ENCODE measurements around the gene FEN1.

Gene FEN1

GRCh38 chr11:61797263-61797944 lies 4.7 kb downstream of the FEN1 start:
- 83 to 87% methylated on average over 2 of the region's 3 CpGs for WGBS, 2 experiments (ENCODE audit: insufficient coverage in 2 of 2)
- H3K36me3 ChIP-seq (ENCODE audit: control insufficient read depth, insufficient read depth, low read length) = peaks cover 68% of the 10 kb centered on the region

GRCh38 chr11:61799665-61800284 lies 7.1 kb downstream of the FEN1 start:
- Histone ChIP-seq H3K27ac (ENCODE audit: low read depth, low read length, severe bottlenecking) (no peak overlapping the region), H3K36me3 (ENCODE audit: control insufficient read depth, insufficient read depth, low read length) (peaks cover 85% of the 10 kb centered on the region), H3K4me1 (ENCODE audit: control insufficient read depth, insufficient read depth, low read length, poor library complexity, severe bottlenecking) (peaks cover 8% of the 10 kb centered on the region), H3K4me3 (ENCODE audit: extremely low read depth, insufficient read depth, low read length, poor library complexity, severe bottlenecking) (no peak overlapping the region), H3K9me3 (ENCODE audit: control insufficient read depth, low read length) (no peaks in the 10 kb centered on the region)
- WGBS, 2 experiments (ENCODE audit: insufficient coverage in 2 of 2) = 92 to 100% methylated on average over 1 to 2 of the region's 2 CpGs

More at GRCh38 chr11:61797263-61797944, 4.7 kb downstream of the FEN1 start:
- Histone ChIP-seq H3K4me1 (ENCODE audit: control insufficient read depth, insufficient read depth, low read length, poor library complexity, severe bottlenecking) (peaks cover 3% of the 10 kb centered on the region), H3K9me3 (ENCODE audit: control insufficient read depth, low read length) (no peaks in the 10 kb centered on the region), H3K4me3 (ENCODE audit: extremely low read depth, insufficient read depth, low read length, poor library complexity, severe bottlenecking) (no peak overlapping the region), H3K27ac (ENCODE audit: low read depth, low read length, severe bottlenecking) (peak overlapping the region; percentile 41)

DNA sequence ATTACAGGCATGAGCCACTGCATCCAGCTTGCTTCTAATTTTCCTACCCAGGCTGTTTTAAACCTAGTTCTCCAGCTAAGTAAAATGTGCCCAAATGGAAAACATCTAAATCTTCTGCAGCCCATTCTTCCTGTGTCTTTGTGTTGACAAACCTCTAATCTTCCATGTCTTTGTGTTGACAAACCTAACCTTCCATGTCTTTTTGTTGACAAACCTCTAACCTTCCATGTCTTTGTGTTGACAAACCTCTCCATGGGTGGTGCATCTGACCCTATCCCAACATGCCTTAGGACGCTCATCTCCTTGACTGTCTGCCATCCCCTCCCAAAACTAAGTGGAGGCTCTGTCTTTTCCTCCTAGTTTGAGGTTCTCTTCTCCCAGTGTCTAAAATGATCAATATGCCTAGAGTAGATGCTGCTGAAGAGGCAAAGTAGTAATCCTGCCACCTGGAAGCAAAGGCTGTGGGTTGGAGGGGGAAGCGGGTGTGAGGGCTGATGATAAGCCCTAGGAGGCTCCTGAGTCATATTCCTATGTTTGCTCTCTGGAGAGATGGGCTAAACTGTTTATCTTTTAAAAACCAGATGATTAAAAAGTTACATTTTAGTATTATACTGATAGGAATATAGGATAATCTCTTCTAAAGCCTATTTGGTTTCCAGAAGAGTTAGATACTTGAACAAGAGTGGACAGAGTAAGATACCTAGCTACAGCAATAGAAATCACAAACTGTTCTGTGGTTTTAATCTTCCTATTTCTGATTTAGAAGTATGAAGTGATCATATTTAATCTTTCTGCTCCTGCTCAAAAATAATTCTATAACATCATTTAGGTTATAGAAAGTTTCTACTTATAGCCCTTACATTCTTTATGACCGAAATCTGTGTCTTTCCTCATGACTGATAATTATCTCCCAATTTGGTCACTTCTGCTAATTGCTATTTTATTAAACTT lies 7.9 kb downstream of the FEN1 start:
- Histone ChIP-seq H3K36me3 (ENCODE audit: control insufficient read depth, insufficient read depth, low read length) (peaks cover 87% of the 10 kb centered on the region), H3K27ac (ENCODE audit: low read depth, low read length, severe bottlenecking) (no peak overlapping the region), H3K4me3 (ENCODE audit: extremely low read depth, insufficient read depth, low read length, poor library complexity, severe bottlenecking) (no peak overlapping the region), H3K4me1 (ENCODE audit: control insufficient read depth, insufficient read depth, low read length, poor library complexity, severe bottlenecking) (peaks cover 8% of the 10 kb centered on the region), H3K9me3 (ENCODE audit: control insufficient read depth, low read length) (no peaks in the 10 kb centered on the region)
- WGBS, 2 experiments (ENCODE audit: insufficient coverage in 2 of 2) = 88 to 100% methylated on average over 1 to 2 of the region's 3 CpGs

DNA sequence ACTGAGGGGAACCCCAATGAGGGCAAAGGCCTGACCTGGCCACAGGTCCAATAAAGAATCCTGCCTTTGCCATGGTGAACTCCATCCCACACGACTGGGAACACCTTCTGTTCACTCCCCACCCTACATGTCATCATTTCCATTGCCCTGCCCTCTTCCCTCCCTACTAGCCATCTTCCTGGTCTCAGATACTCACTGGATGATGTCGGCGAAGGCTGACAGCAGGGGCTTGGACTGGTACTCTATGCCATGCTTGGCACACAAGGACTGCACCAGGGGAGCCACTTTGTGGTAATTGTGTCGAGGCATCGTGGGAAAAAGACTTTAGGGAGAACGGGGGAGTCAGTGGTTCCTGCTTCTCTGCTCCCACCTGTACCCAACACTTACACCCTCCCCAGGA lies 9.9 kb downstream of the FEN1 start:
- Histone ChIP-seq H3K4me1 (ENCODE audit: control insufficient read depth, insufficient read depth, low read length, poor library complexity, severe bottlenecking) (peaks cover 8% of the 10 kb centered on the region), H3K9me3 (ENCODE audit: control insufficient read depth, low read length) (no peaks in the 10 kb centered on the region), H3K27ac (ENCODE audit: low read depth, low read length, severe bottlenecking) (no peak overlapping the region), H3K4me3 (ENCODE audit: extremely low read depth, insufficient read depth, low read length, poor library complexity, severe bottlenecking) (no peak overlapping the region), H3K36me3 (ENCODE audit: control insufficient read depth, insufficient read depth, low read length) (peaks cover 93% of the 10 kb centered on the region)
- WGBS, 2 experiments (ENCODE audit: insufficient coverage in 2 of 2) = 83 to 98% methylated on average over 1 to 5 of the region's 6 CpGs

DNA sequence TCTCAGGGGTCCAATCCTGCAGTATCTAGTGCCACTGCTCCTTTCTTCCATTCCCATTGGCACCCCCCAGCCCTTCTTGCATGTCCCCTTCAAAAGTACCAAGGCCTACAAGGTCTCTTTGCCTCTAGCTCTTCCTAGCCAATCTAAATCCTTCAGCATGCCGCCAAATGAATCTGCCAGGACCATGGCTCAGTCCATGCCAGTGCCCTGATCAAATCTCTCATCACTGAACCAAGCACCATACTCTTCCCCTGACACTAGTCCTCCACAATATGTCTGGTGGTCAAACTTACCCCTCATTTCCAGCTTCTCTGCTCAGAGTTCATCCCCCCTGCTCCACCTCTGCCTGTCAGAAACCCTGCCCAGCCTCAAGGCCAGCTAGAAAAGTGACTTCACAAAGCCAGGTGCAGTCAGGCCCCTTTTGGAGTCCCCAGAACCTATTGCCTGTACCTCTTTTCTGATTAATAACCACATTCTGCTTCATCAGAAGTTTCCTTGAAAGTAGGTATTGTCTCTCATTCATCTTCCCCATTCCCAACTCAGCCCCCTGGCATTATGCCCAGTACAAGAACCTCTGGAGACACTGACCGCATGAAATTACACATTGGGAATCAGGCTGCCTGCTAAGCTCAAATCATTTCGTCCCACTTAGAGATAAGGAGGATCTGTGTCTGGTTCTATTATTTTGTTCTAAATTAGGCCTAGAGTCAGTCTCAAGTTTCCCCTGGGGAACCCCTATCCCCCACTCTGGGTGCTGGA lies 11.4 kb downstream of the FEN1 start:
- WGBS, 2 experiments (ENCODE audit: insufficient coverage in 2 of 2) = 83 to 100% methylated on average over 1 to 3 of the region's 3 CpGs
- no peak overlapping the region for H3K4me3 ChIP-seq (ENCODE audit: extremely low read depth, insufficient read depth, low read length, poor library complexity, severe bottlenecking)
- H3K9me3 ChIP-seq (ENCODE audit: control insufficient read depth, low read length) = no peaks in the 10 kb centered on the region
- peaks cover 8% of the 10 kb centered on the region for H3K4me1 ChIP-seq (ENCODE audit: control insufficient read depth, insufficient read depth, low read length, poor library complexity, severe bottlenecking)
- no peak overlapping the region for H3K27ac ChIP-seq (ENCODE audit: low read depth, low read length, severe bottlenecking)
- H3K36me3 ChIP-seq (ENCODE audit: control insufficient read depth, insufficient read depth, low read length) = peaks cover 97% of the 10 kb centered on the region

DNA sequence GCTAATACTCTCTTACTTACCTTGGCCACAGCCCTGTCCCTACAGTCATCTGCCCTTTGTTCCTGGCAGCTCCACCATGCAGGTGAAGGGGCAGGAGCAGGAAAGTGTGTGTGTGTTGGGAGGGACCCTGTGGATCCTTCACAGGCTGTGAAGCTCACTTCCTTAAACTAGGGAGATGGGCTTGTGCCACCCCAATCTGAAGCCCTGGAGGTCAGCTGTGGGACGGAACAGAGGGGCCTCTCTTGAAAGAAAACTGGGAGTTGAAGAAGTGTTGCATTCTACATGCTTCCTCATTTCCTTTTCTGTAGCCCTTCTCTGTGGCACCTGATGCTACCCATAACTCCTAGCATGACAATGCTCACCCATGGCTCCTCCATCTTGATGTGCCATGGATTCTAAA lies 12.4 kb downstream of the FEN1 start:
- H3K4me3 ChIP-seq (ENCODE audit: extremely low read depth, insufficient read depth, low read length, poor library complexity, severe bottlenecking) = no peak overlapping the region
- H3K27ac ChIP-seq (ENCODE audit: low read depth, low read length, severe bottlenecking) = no peak overlapping the region
- H3K4me1 ChIP-seq (ENCODE audit: control insufficient read depth, insufficient read depth, low read length, poor library complexity, severe bottlenecking) = peaks cover 8% of the 10 kb centered on the region
- 100% methylated on average over 1 of the region's 1 CpG; no CpG with 5 or more reads in 1 of the 2 experiments for WGBS, 2 experiments (ENCODE audit: insufficient coverage in 2 of 2)
- no peaks in the 10 kb centered on the region for H3K9me3 ChIP-seq (ENCODE audit: control insufficient read depth, low read length)
- H3K36me3 ChIP-seq (ENCODE audit: control insufficient read depth, insufficient read depth, low read length) = peaks cover 97% of the 10 kb centered on the region

GRCh38 chr11:61806785-61807184 lies 14.1 kb downstream of the FEN1 start:
- Histone ChIP-seq H3K4me1 (ENCODE audit: control insufficient read depth, insufficient read depth, low read length, poor library complexity, severe bottlenecking) (peaks cover 8% of the 10 kb centered on the region), H3K9me3 (ENCODE audit: control insufficient read depth, low read length) (no peaks in the 10 kb centered on the region), H3K36me3 (ENCODE audit: control insufficient read depth, insufficient read depth, low read length) (peaks cover 99% of the 10 kb centered on the region), H3K4me3 (ENCODE audit: extremely low read depth, insufficient read depth, low read length, poor library complexity, severe bottlenecking) (no peak overlapping the region), H3K27ac (ENCODE audit: low read depth, low read length, severe bottlenecking) (no peak overlapping the region)
- WGBS, 2 experiments (ENCODE audit: insufficient coverage in 2 of 2) = 94 to 100% methylated on average over 2 to 4 of the region's 5 CpGs

GRCh38 chr11:61810671-61811175 lies 18.0 kb downstream of the FEN1 start:
- H3K36me3 ChIP-seq (ENCODE audit: control insufficient read depth, insufficient read depth, low read length) = peaks cover 89% of the 10 kb centered on the region
- 93 to 98% methylated on average over 4 to 7 of the region's 8 CpGs for WGBS, 2 experiments (ENCODE audit: insufficient coverage in 2 of 2)
- H3K4me3 ChIP-seq (ENCODE audit: extremely low read depth, insufficient read depth, low read length, poor library complexity, severe bottlenecking) = no peak overlapping the region
- H3K9me3 ChIP-seq (ENCODE audit: control insufficient read depth, low read length) = no peaks in the 10 kb centered on the region
- H3K4me1 ChIP-seq (ENCODE audit: control insufficient read depth, insufficient read depth, low read length, poor library complexity, severe bottlenecking) = peaks cover 5% of the 10 kb centered on the region
- no peak overlapping the region for H3K27ac ChIP-seq (ENCODE audit: low read depth, low read length, severe bottlenecking)

DNA sequence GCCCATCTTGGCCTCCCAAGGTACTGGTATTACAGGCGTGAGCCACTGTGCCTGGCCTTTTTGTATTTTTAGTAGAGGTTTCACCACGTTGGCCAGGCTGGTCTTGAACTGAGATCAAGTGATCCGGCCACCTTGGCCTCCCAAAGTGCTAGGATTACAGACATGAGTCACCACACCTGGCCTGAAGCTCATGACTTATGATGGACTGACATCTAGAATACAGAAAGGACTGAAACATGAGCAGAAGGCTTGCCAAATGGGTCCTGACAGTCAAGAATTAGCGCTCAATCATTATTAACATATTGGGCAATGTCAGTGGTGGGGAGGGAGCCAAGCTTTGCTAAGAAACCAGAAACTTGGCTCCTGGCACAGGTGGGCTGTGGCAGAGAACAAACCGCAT lies 19.1 kb downstream of the FEN1 start:
- H3K9me3 ChIP-seq (ENCODE audit: control insufficient read depth, low read length) = no peaks in the 10 kb centered on the region
- WGBS, 2 experiments (ENCODE audit: insufficient coverage in 2 of 2) = 86 to 100% methylated on average over 4 to 5 of the region's 5 CpGs
- no peak overlapping the region for H3K4me3 ChIP-seq (ENCODE audit: extremely low read depth, insufficient read depth, low read length, poor library complexity, severe bottlenecking)
- H3K27ac ChIP-seq (ENCODE audit: low read depth, low read length, severe bottlenecking) = no peak overlapping the region
- peaks cover 79% of the 10 kb centered on the region for H3K36me3 ChIP-seq (ENCODE audit: control insufficient read depth, insufficient read depth, low read length)
- peaks cover 5% of the 10 kb centered on the region for H3K4me1 ChIP-seq (ENCODE audit: control insufficient read depth, insufficient read depth, low read length, poor library complexity, severe bottlenecking)
